SK-N-MC (cell line): ENCODE results near the gene ATXN7L1.

Experiments used
- EZH2 ChIP-seq: fragments of 200-600 bp; sonication (generic); IDR thresholded peaks from one replicate; pipeline ENCODE4 v1.6.1; 2017; ENCODE audit warnings: antibody characterized with exemption
- FOXP2 ChIP-seq: optimal IDR thresholded peaks from 2 replicates; pipeline ENCODE3; 2011; ENCODE audit warnings: mild to moderate bottlenecking, moderate library complexity; ENCODE audit not compliant: insufficient read depth; ENCODE audit errors: extremely low read length, control extremely low read depth
- POLR2AphosphoS5 ChIP-seq: IDR thresholded peaks from 2 replicates; pipeline ENCODE4 v1.6.1; 2012; ENCODE audit warnings: mild to moderate bottlenecking, low read depth, low read length, borderline replicate concordance

- TF ChIP-seq EZH2 (no peak), POLR2AphosphoS5 (no peak), FOXP2 (no peak)
Observed at GRCh38 chr7:105612806-105613205, 263.6 kb downstream of the ATXN7L1 start.
